HEK293T (cell line): Measurements from ENCODE around the gene SPRING1.
A peak's percentile ranks its signal among the peaks of the same experiment; 100 is the strongest.

ENCODE experiments used
- CTCF ChIA-PET: fragments of 350-600 bp; formaldehyde crosslinking; extraction: SDS; loops from one replicate; lab custom pipeline; 2021; ENCODE audit warnings: antibody characterized with exemption, inconsistent platforms; lab: Yijun Ruan, JAX
- POLR2A ChIA-PET: fragments of 350-600 bp; formaldehyde crosslinking; extraction: SDS; loops from one replicate; lab custom pipeline; 2020; ENCODE audit warnings: antibody characterized with exemption, inconsistent platforms; lab: Yijun Ruan, JAX
- DNase-seq: peaks from one replicate; pipeline ENCODE4 v3.0.0; 2012; ENCODE audit warnings: mixed read lengths; ENCODE audit errors: extremely low spot score
- ARNT ChIP-seq: fragments of 450-650 bp; IDR thresholded peaks from 2 replicates; pipeline ENCODE4 v1.6.1; 2017; ENCODE audit warnings: mild to moderate bottlenecking
- BHLHE40 ChIP-seq: fragments of 450-650 bp; IDR thresholded peaks from 2 replicates; pipeline ENCODE4 v1.6.1; 2016; ENCODE audit warnings: mild to moderate bottlenecking, moderate library complexity, borderline replicate concordance
- CTBP1 ChIP-seq: fragments of 450-650 bp; IDR thresholded peaks from 2 replicates; pipeline ENCODE4 v1.6.1; 2016; ENCODE audit warnings: borderline replicate concordance
- ELF4 ChIP-seq: fragments of 450-650 bp; IDR thresholded peaks from 2 replicates; pipeline ENCODE4 v1.6.1; 2017; ENCODE audit warnings: antibody characterized with exemption
- FOXA1 ChIP-seq: fragments of 450-650 bp; IDR thresholded peaks from 2 replicates; pipeline ENCODE4 v1.6.1; 2016; ENCODE audit warnings: mild to moderate bottlenecking
- FOXK2 ChIP-seq: fragments of 450-650 bp; IDR thresholded peaks from 2 replicates; pipeline ENCODE4 v1.6.1; 2016; ENCODE audit warnings: mild to moderate bottlenecking
- FOXM1 ChIP-seq: fragments of 450-650 bp; IDR thresholded peaks from 2 replicates; pipeline ENCODE4 v1.6.1; 2017; ENCODE audit warnings: mild to moderate bottlenecking, borderline replicate concordance
- HDGF ChIP-seq: fragments of 450-650 bp; IDR thresholded peaks from 2 replicates; pipeline ENCODE4 v1.6.1; 2017; ENCODE audit warnings: antibody characterized with exemption, borderline replicate concordance
- L3MBTL2 ChIP-seq: fragments of 450-650 bp; conservative IDR thresholded peaks from 2 replicates; pipeline ENCODE4 v1.6.1; 2016; ENCODE audit warnings: mild to moderate bottlenecking
- LEF1 ChIP-seq: fragments of 450-650 bp; IDR thresholded peaks from 2 replicates; pipeline ENCODE4 v1.6.1; 2017; ENCODE audit warnings: mild to moderate bottlenecking, borderline replicate concordance
- NFRKB ChIP-seq: fragments of 450-650 bp; IDR thresholded peaks from 2 replicates; pipeline ENCODE4 v1.6.1; 2016; ENCODE audit warnings: mild to moderate bottlenecking, moderate library complexity
- PKNOX1 ChIP-seq: fragments of 450-650 bp; IDR thresholded peaks from 2 replicates; pipeline ENCODE4 v1.6.1; 2016
- SP1 ChIP-seq: fragments of 450-650 bp; IDR thresholded peaks from 2 replicates; pipeline ENCODE4 v1.6.1; 2017
- SUZ12 ChIP-seq: fragments of 450-650 bp; IDR thresholded peaks from 2 replicates; pipeline ENCODE4 v1.6.1; 2016; ENCODE audit warnings: mild to moderate bottlenecking
- TARDBP ChIP-seq: fragments of 450-650 bp; IDR thresholded peaks from 2 replicates; pipeline ENCODE4 v1.6.1; 2016
- ZNF384 ChIP-seq: fragments of 450-650 bp; IDR thresholded peaks from 2 replicates; pipeline ENCODE4 v1.6.1; 2016

SPRING1 gene

GRCh38 chr12:116717466-116718437 is 20.1 kb downstream of the SPRING1 start:
- ChIA-PET POLR2A (interaction anchor here (0.9 to 1.4 kb wide), 2 partner anchors 8 to 162 kb away, joined by 3 to 6 read pairs; no protein-coding TSS in a partner anchor), CTCF (interaction anchor here (0.7 to 2.0 kb wide), 4 partner anchors 8 to 164 kb away, joined by 3 to 5 read pairs (median 4); no protein-coding TSS in a partner anchor)
- peak; percentile 49 for DNase-seq
- TF ChIP-seq SP1: no peak
- TF ChIP-seq CTBP1: no peak
- no peak for TF ChIP-seq SUZ12
- TF ChIP-seq FOXK2: no peak
- no peak for TF ChIP-seq FOXM1
- no peak for TF ChIP-seq ZNF384
- TF ChIP-seq ARNT: no peak
- TF ChIP-seq FOXA1: no peak
- no peak for TF ChIP-seq LEF1
- TF ChIP-seq NFRKB: no peak

GRCh38 chr12:116714175-116714574 is 23.7 kb downstream of the SPRING1 start:
- ChIA-PET POLR2A (no interaction called here), CTCF (interaction anchor here (0.8 kb wide), 1 partner anchor 165 kb away, joined by 3 read pairs; no protein-coding TSS in a partner anchor)
- no peak for DNase-seq
- TF ChIP-seq TARDBP (no peak), LEF1 (no peak), FOXM1 (no peak), ARNT (no peak), SUZ12 (no peak), ZNF384 (no peak), HDGF (no peak), NFRKB (no peak), SP1 (no peak), PKNOX1 (no peak), BHLHE40 (no peak), CTBP1 (no peak), ELF4 (no peak), FOXK2 (no peak), FOXA1 (no peak), L3MBTL2 (no peak)

GRCh38 chr12:116713527-116713926 is 24.3 kb downstream of the SPRING1 start:
- no peak for TF ChIP-seq LEF1
- no peak for TF ChIP-seq NFRKB
- no peak for TF ChIP-seq FOXA1
- TF ChIP-seq ARNT: no peak
- TF ChIP-seq HDGF: no peak
- no peak for TF ChIP-seq PKNOX1
- no peak for TF ChIP-seq BHLHE40
- TF ChIP-seq ELF4: no peak
- TF ChIP-seq SUZ12: no peak
- TF ChIP-seq ZNF384: no peak
- TF ChIP-seq FOXK2: no peak
- no peak for TF ChIP-seq L3MBTL2
- TF ChIP-seq CTBP1: no peak
- no peak for TF ChIP-seq SP1
- TF ChIP-seq FOXM1: no peak
- no peak for TF ChIP-seq TARDBP
- ChIA-PET POLR2A (no interaction called here), CTCF (interaction anchor here (0.8 to 1.6 kb wide), 3 partner anchors 9 to 166 kb away, joined by 3 read pairs; no protein-coding TSS in a partner anchor)
- no peak for DNase-seq

GRCh38 chr12:116712458-116713303 is 25.2 kb downstream of the SPRING1 start:
- peak; percentile 58 for DNase-seq
- ChIA-PET CTCF (interaction anchor here (0.6 to 1.6 kb wide), 7 partner anchors 8 to 1458 kb away, joined by 3 to 5 read pairs (median 3); no protein-coding TSS in a partner anchor), POLR2A (interaction anchor here (0.6 kb wide), 1 partner anchor 121 kb away, joined by 3 read pairs; no protein-coding TSS in a partner anchor)
- TF ChIP-seq TARDBP (no peak), HDGF (no peak), NFRKB (no peak), ZNF384 (no peak), FOXK2 (no peak), FOXM1 (no peak), FOXA1 (no peak), ARNT (no peak), CTBP1 (no peak), ELF4 (no peak), SUZ12 (no peak), PKNOX1 (no peak)
